HepG2 (cell line): ENCODE results near the gene OR7D2. TPM values are rescaled to one million over a fixed set of nuclear protein-coding genes. Genes with fewer than 3 reads are reported as not detected.

ENCODE experiments used
- ATF2 ChIP-seq: sonication (generic); formaldehyde crosslinking; IDR thresholded peaks from 2 replicates; pipeline ENCODE4 v1.4.0; 2020; ENCODE audit warnings: missing genetic modification reagents
- ATF7-NPFF ChIP-seq: sonication (generic); formaldehyde crosslinking; IDR thresholded peaks from 2 replicates; pipeline ENCODE4 v1.8.1; 2023; ENCODE audit warnings: mild to moderate bottlenecking, low read depth, missing genetic modification reagents, moderate library complexity
- CERS6 ChIP-seq: sonication (generic); formaldehyde crosslinking; IDR thresholded peaks from 2 replicates; pipeline ENCODE4 v1.5.0; 2020; ENCODE audit warnings: missing genetic modification reagents
- CHD4 ChIP-seq: fragments of 200-600 bp; sonication (generic); IDR thresholded peaks from 2 replicates; pipeline ENCODE4 v1.7.0; 2017; ENCODE audit warnings: mild to moderate bottlenecking, low read length, borderline replicate concordance
- FOXA1 ChIP-seq, 2 experiments: fragments of 450-650 bp in 1 of 2; sonication (generic) in 1 of 2; formaldehyde crosslinking in 1 of 2; IDR thresholded peaks; 2 replicates each; pipeline versions ENCODE4 v1.4.0 to v1.6.1; 2016 to 2020; ENCODE audit warnings: missing genetic modification reagents in 1 of 2
- HDAC2 ChIP-seq: sonication (generic); formaldehyde crosslinking; IDR thresholded peaks from 2 replicates; pipeline ENCODE4 v1.4.0; 2020; ENCODE audit warnings: missing genetic modification reagents
- HMGXB4 ChIP-seq, 2 experiments: sonication (generic) in 1 of 2; formaldehyde crosslinking in 1 of 2; IDR thresholded peaks; 2 replicates each; pipeline versions ENCODE4 v1.4.0 to v1.6.1; 2018 to 2020; ENCODE audit warnings: missing genetic modification reagents in 2 of 2, borderline replicate concordance in 1 of 2, low read depth in 1 of 2, mild to moderate bottlenecking in 1 of 2, missing biosample characterization in 1 of 2
- HNF4A ChIP-seq: sonication (generic); formaldehyde crosslinking; IDR thresholded peaks from 2 replicates; pipeline ENCODE4 v1.4.0; 2020; ENCODE audit warnings: missing genetic modification reagents
- HNRNPK ChIP-seq: fragments of 200-400 bp; formaldehyde crosslinking; IDR thresholded peaks from 2 replicates; pipeline ENCODE4 v1.6.1; 2018; ENCODE audit warnings: low read length, low read depth, moderate library complexity, mild to moderate bottlenecking; ENCODE audit not compliant: poor library complexity, severe bottlenecking
- JUNB ChIP-seq: sonication (generic); formaldehyde crosslinking; IDR thresholded peaks from 2 replicates; pipeline ENCODE4 v1.8.0; 2022; ENCODE audit warnings: missing genetic modification reagents, mild to moderate bottlenecking, borderline replicate concordance
- MEIS1 ChIP-seq: sonication (generic); formaldehyde crosslinking; IDR thresholded peaks from 2 replicates; pipeline ENCODE4 v1.9.0; 2021; ENCODE audit warnings: mild to moderate bottlenecking, missing genetic modification reagents, moderate library complexity, borderline replicate concordance
- NFIC ChIP-seq: IDR thresholded peaks from 2 replicates; pipeline ENCODE4 v1.6.1; 2012; ENCODE audit warnings: mild to moderate bottlenecking, low read length, inconsistent platforms
- SALL2 ChIP-seq: sonication (generic); formaldehyde crosslinking; IDR thresholded peaks from 2 replicates; pipeline ENCODE4 v1.8.1; 2023; ENCODE audit warnings: mild to moderate bottlenecking, missing genetic modification reagents, inconsistent platforms
- SAP130 ChIP-seq: IDR thresholded peaks from 2 replicates; pipeline ENCODE4 v1.6.1; 2016; ENCODE audit warnings: low read depth
- STAT5B ChIP-seq: sonication (generic); formaldehyde crosslinking; IDR thresholded peaks from 2 replicates; pipeline ENCODE4 v1.4.0; 2020; ENCODE audit warnings: missing genetic modification reagents
- YEATS4 ChIP-seq: sonication (generic); formaldehyde crosslinking; IDR thresholded peaks from 2 replicates; pipeline ENCODE4 v1.4.0; 2020; ENCODE audit warnings: missing genetic modification reagents, borderline replicate concordance
- ZMAT5 ChIP-seq: sonication (generic); formaldehyde crosslinking; IDR thresholded peaks from 2 replicates; pipeline ENCODE4 v1.5.0; 2020; ENCODE audit warnings: mild to moderate bottlenecking, low read depth, missing genetic modification reagents, borderline replicate concordance
- ZMYM2 ChIP-seq: sonication (generic); formaldehyde crosslinking; IDR thresholded peaks from 2 replicates; pipeline ENCODE4 v1.8.0; 2022; ENCODE audit warnings: mild to moderate bottlenecking, missing genetic modification reagents
- ZNF337 ChIP-seq: sonication (generic); formaldehyde crosslinking; IDR thresholded peaks from 2 replicates; pipeline ENCODE4 v1.5.1; 2020; ENCODE audit warnings: missing genetic modification reagents, low read depth, mild to moderate bottlenecking, borderline replicate concordance
- ZNF546 ChIP-seq: sonication (generic); formaldehyde crosslinking; conservative IDR thresholded peaks from 2 replicates; pipeline ENCODE4 v1.8.1; 2023; ENCODE audit warnings: mild to moderate bottlenecking, missing genetic modification reagents
- ZNF550 ChIP-seq: sonication (generic); formaldehyde crosslinking; IDR thresholded peaks from 2 replicates; pipeline ENCODE4 v1.4.0; 2020; ENCODE audit warnings: mild to moderate bottlenecking, missing genetic modification reagents, borderline replicate concordance
- ZNF556 ChIP-seq: sonication (generic); formaldehyde crosslinking; IDR thresholded peaks from 2 replicates; pipeline ENCODE4 v1.4.0; 2020; ENCODE audit warnings: mild to moderate bottlenecking, missing genetic modification reagents, borderline replicate concordance
- ZNF746 ChIP-seq: sonication (generic); formaldehyde crosslinking; IDR thresholded peaks from 2 replicates; pipeline ENCODE4 v1.8.0; 2022; ENCODE audit warnings: mild to moderate bottlenecking, missing genetic modification reagents
- ZNF749 ChIP-seq: sonication (generic); formaldehyde crosslinking; IDR thresholded peaks from 2 replicates; pipeline ENCODE4 v1.8.0; 2022; ENCODE audit warnings: mild to moderate bottlenecking, missing genetic modification reagents, moderate library complexity, borderline replicate concordance
- ZNF768 ChIP-seq: sonication (generic); formaldehyde crosslinking; IDR thresholded peaks from 2 replicates; pipeline ENCODE4 v1.4.0; 2020; ENCODE audit warnings: missing genetic modification reagents
- polyA plus RNA-seq, 8 experiments: library from polyadenylated mRNA; depleted of rRNA in 3 of 8; stranded (reverse) in 7 of 8; unstranded in 1 of 8; fragments of >200 nt; fragmentation: Illumina TruSeq in 4 of 8; extraction: Trizol in 4 of 8; gene quantifications; 2 replicates each; pipeline versions ENCODE4 v1.2.1 to v1.2.3, GENCODE V29; 2011 to 2016; ENCODE audit warnings: low read depth in 4 of 8, missing spikeins in 1 of 8, mixed read lengths in 1 of 8; ENCODE audit not compliant: insufficient read depth in 1 of 8
- total RNA-seq, 5 experiments: library from RNA; depleted of rRNA; stranded (reverse); fragments of >200 nt; fragmentation: Illumina TruSeq; extraction: Trizol; gene quantifications; 2 replicates each; pipeline ENCODE4 v1.2.3, GENCODE V29; 2016; ENCODE audit warnings: low read depth in 1 of 5

OR7D2 gene
- total and polyA plus RNA-seq, 2 of the 13 experiments (the other 11 are each of a cell fraction or from before 2014, with no cell fraction given), result 0.07 TPM; not detected in 1

GRCh38 chr19:9140159-9140874 lies 38.5 kb upstream of the OR7D2 start, which contains the start of gene ZNF317 (continued):
- TF ChIP-seq HMGXB4 (CRISPR knock-in tag; IDR thresholded peaks at IDR 0.05; ENCODE audit: borderline replicate concordance in 1 of 2, low read depth in 1 of 2) (peak; percentile 76; a peak in 3 of 4 replicates), SALL2 (CRISPR knock-in tag) (peak; percentile 86; the same call in 1 of the 2 replicates), HNRNPK (no peak), STAT5B (CRISPR knock-in tag) (no peak), ZMAT5 (CRISPR knock-in tag) (no peak), SAP130 (peak; percentile 88), MEIS1 (peak; percentile 75; the same call in 1 of the 2 replicates), ZNF546 (peak; percentile 68; the same call in 1 of the 2 replicates), HNF4A (CRISPR knock-in tag) (0 out of 2 replicates have a peak, but pooled peaks have one; percentile 32), ATF2 (CRISPR knock-in tag) (no peak; the same call in 1 of the 2 replicates), ZNF556 (CRISPR knock-in tag) (peak; percentile 57; the same call in 1 of the 2 replicates), ZMYM2 (CRISPR knock-in tag) (no peak), NFIC (no peak), YEATS4 (peak; percentile 87; the same call in 1 of the 2 replicates), FOXA1 (IDR thresholded peaks at IDR 0.05) (no peak), FOXA1 (CRISPR knock-in tag; IDR thresholded peaks at IDR 0.05) (no peak), CHD4 (no peak), ZNF550 (no peak), ZNF746 (CRISPR knock-in tag) (no peak), HDAC2 (CRISPR knock-in tag) (0 out of 2 replicates have a peak, but pooled peaks have one; percentile 46), JUNB (CRISPR knock-in tag) (no peak), ZNF337 (CRISPR knock-in tag) (no peak), ATF7-NPFF (CRISPR knock-in tag) (no peak), ZNF749 (no peak), ZNF768 (CRISPR knock-in tag) (peak; percentile 36; the same call in 1 of the 2 replicates), CERS6 (no peak)
